Tibial nerve (tissue), 4 donors: ENCODE measurements around the gene ASAP3. TPM values are rescaled to one million over a fixed set of nuclear protein-coding genes. Genes with fewer than 3 reads are reported as not detected.

Experiments
- DNase-seq, 2 donors: peaks; one replicate each; pipeline ENCODE4 v3.0.0-alpha.2; 2019; ENCODE audit warnings: low spot score in 2 of 2
- H3K27ac ChIP-seq, 4 donors: fragments of 200-600 bp; sonication (generic) in 3 of 4; one replicate each; pipeline ENCODE4 v1.5.1; 2017 to 2019; ENCODE audit warnings: mild to moderate bottlenecking in 1 of 4
- H3K27me3 ChIP-seq, 2 donors: fragments of 200-600 bp; sonication (generic) in 1 of 2; one replicate each; pipeline versions ENCODE4 v1.5.1 to v1.6.0; 2017 to 2019
- H3K36me3 ChIP-seq, 3 donors: fragments of 200-600 bp; sonication (generic); one replicate each; pipeline ENCODE4 v1.5.1; 2018 to 2019
- H3K4me1 ChIP-seq, 4 donors: fragments of 200-600 bp; sonication (generic) in 3 of 4; one replicate each; pipeline ENCODE4 v1.5.1; 2017 to 2019
- H3K4me3 ChIP-seq, 4 donors: fragments of 200-600 bp; sonication (generic) in 3 of 4; one replicate each; pipeline ENCODE4 v1.5.1; 2017 to 2019; ENCODE audit warnings: mild to moderate bottlenecking in 1 of 4, moderate library complexity in 1 of 4
- H3K9me3 ChIP-seq, 4 donors: fragments of 200-600 bp; sonication (generic) in 3 of 4; one replicate each; pipeline ENCODE4 v1.5.1; 2017 to 2019
- CTCF ChIP-seq, 5 experiments: fragments of 200-600 bp in 3 of 5; fragments of 450-650 bp in 2 of 5; sonication (generic) in 3 of 5; IDR thresholded peaks; one replicate each; pipeline ENCODE4 v1.5.1; 2016 to 2019; ENCODE audit warnings: antibody characterized with exemption in 5 of 5, mild to moderate bottlenecking in 3 of 5, moderate library complexity in 2 of 5
- EP300 ChIP-seq, 2 donors: sonication (generic); formaldehyde crosslinking; IDR thresholded peaks; one replicate each; pipeline ENCODE4 v1.6.1; 2017; ENCODE audit warnings: antibody characterized with exemption in 2 of 2, mild to moderate bottlenecking in 1 of 2
- POLR2A ChIP-seq, 2 donors: fragments of 450-650 bp; IDR thresholded peaks; one replicate each; pipeline ENCODE4 v1.6.1; 2017; ENCODE audit warnings: antibody characterized with exemption in 2 of 2, mild to moderate bottlenecking in 2 of 2, moderate library complexity in 2 of 2
- WGBS, 2 donors: methylation state at CpG; one replicate each; pipeline ENCODE4 v1.1.5; 2018; 5-methylcytosine and 5-hydroxymethylcytosine counted together
- total RNA-seq, 4 donors: library from RNA; depleted of rRNA; stranded (reverse); fragments of >200 nt; gene quantifications; one replicate each; pipeline ENCODE4 v1.1.0, GENCODE V29; 2016

The ASAP3 gene
- total RNA-seq, 4 donors from 2014 or later, result 79.8 to 140 (median 117) TPM

DNA sequence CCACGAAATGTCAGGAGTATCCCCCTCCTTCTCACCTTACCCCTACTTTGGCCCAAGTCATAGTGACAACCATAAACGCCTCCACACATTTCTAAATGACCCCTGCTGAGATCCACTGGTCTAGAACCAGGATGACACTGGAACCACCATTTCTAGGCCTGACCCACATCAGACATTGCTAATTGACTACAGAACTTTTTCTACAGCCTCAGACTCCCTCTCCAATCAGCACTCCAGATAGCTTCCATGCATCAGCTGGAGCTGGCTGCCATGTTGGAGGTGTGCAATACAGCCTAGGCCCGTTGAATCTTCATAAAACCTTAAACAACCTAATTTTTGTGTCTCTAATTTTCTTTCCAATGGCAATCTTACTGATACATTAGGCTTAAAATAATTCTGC lies 78.0 kb downstream of the ASAP3 start:
- H3K27ac ChIP-seq, result no peak overlapping the region
- H3K4me1 ChIP-seq, result peaks cover 0 to 37% (median 17%) of the 10 kb centered on the region in 4 donors
- TF ChIP-seq POLR2A (IDR thresholded peaks at IDR 0.05) (no peak), CTCF (IDR thresholded peaks at IDR 0.05) (no peak), EP300 (IDR thresholded peaks at IDR 0.05) (no peak)
- H3K4me3 ChIP-seq, result no peak overlapping the region
- 85 to 90% methylated on average over 3 of the region's 3 CpGs for WGBS, 2 donors
- no peaks in the 10 kb centered on the region for H3K27me3 ChIP-seq
- no peaks in the 10 kb centered on the region for H3K9me3 ChIP-seq
- peaks cover 0 to 11% (median 0%) of the 10 kb centered on the region in 3 donors for H3K36me3 ChIP-seq
- no peak for DNase-seq

DNA sequence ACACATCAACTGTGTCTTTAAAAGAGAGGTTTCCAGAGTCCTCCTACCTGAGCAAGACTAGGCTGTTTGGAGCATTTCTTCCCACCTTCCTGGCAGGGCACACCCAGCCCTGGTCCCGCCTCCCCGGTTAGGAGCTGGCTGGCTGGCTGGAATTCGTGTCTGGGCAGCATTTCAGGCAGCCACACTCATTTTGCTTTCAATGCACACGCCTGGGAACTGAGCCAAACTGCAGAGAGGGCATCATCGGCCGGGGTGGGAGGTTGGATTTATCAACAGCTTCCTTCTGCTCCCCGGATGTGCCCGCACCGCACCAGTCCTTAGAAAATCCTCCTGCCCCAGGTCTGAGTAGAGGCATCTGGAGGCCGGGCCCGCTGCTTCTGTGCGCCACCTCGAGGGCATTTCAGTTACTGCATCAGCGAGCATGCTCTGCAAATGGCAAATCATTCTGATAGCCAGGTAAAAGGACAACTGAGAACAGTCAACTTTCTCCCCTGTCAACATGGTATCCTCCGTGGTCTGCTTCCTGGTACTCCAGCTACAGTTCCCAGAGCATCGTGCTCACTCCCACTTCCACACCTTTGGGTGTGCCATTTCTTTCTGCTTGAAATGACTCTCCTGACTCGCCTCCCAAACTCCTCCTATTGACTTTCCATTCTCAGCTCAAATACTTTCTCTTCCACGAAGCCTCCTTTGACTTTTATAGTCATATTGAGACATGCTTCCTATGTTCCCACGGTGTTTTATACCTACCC lies 80.1 kb downstream of the ASAP3 start:
- WGBS, 2 donors, result 7 to 8% methylated on average over 19 of the region's 19 CpGs
- Histone ChIP-seq H3K4me3 (peak overlapping the region in 1 of 4 donors; percentile 3), H3K36me3 (peaks cover 0 to 13% (median 0%) of the 10 kb centered on the region in 3 donors), H3K4me1 (peaks cover 0 to 42% (median 17%) of the 10 kb centered on the region in 4 donors), H3K27ac (peak overlapping the region in 3 of 4 donors; percentile 51 to 73 (median 67)), H3K9me3 (no peaks in the 10 kb centered on the region), H3K27me3 (no peaks in the 10 kb centered on the region)
- DNase-seq, result peak; percentile 83 to 92
- TF ChIP-seq POLR2A (IDR thresholded peaks at IDR 0.05), result no peak
- TF ChIP-seq EP300 (IDR thresholded peaks at IDR 0.05), result peak in 1 of 2 donors; percentile 75
- peak; percentile 90 to 98 (median 94) for TF ChIP-seq CTCF (IDR thresholded peaks at IDR 0.05)

- Histone ChIP-seq H3K27ac (peak overlapping the region in 3 of 4 donors; percentile 51 to 73 (median 67)), H3K4me1 (peaks cover 0 to 42% (median 17%) of the 10 kb centered on the region in 4 donors)
Measured at GRCh38 chr1:23403355-23403734, 80.6 kb downstream of the ASAP3 start.

GRCh38 chr1:23403038-23403336 lies 81.0 kb downstream of the ASAP3 start:
- Histone ChIP-seq H3K9me3 (no peaks in the 10 kb centered on the region), H3K4me3 (no peak overlapping the region), H3K36me3 (peaks cover 0 to 3% (median 0%) of the 10 kb centered on the region in 3 donors), H3K27me3 (no peaks in the 10 kb centered on the region), H3K4me1 (peaks cover 0 to 42% (median 17%) of the 10 kb centered on the region in 4 donors), H3K27ac (peak overlapping the region in 1 of 4 donors; percentile 67)
- no peak for TF ChIP-seq POLR2A (IDR thresholded peaks at IDR 0.05)
- no peak for TF ChIP-seq EP300 (IDR thresholded peaks at IDR 0.05)
- TF ChIP-seq CTCF (IDR thresholded peaks at IDR 0.05), result no peak
- peak in 1 of 2 donors; percentile 14 for DNase-seq
- 30 to 32% methylated on average over 6 of the region's 6 CpGs for WGBS, 2 donors

More at GRCh38 chr1:23403355-23403734, 80.6 kb downstream of the ASAP3 start:
- DNase-seq, result no peak
- 70 to 78% methylated on average over 4 of the region's 4 CpGs for WGBS, 2 donors
- H3K36me3 ChIP-seq, result peaks cover 0 to 7% (median 0%) of the 10 kb centered on the region in 3 donors
- H3K27me3 ChIP-seq, result no peaks in the 10 kb centered on the region
- H3K9me3 ChIP-seq, result no peaks in the 10 kb centered on the region
- TF ChIP-seq POLR2A (IDR thresholded peaks at IDR 0.05) (no peak), EP300 (IDR thresholded peaks at IDR 0.05) (no peak)
- H3K4me3 ChIP-seq, result peak overlapping the region in 1 of 4 donors; percentile 3

DNA sequence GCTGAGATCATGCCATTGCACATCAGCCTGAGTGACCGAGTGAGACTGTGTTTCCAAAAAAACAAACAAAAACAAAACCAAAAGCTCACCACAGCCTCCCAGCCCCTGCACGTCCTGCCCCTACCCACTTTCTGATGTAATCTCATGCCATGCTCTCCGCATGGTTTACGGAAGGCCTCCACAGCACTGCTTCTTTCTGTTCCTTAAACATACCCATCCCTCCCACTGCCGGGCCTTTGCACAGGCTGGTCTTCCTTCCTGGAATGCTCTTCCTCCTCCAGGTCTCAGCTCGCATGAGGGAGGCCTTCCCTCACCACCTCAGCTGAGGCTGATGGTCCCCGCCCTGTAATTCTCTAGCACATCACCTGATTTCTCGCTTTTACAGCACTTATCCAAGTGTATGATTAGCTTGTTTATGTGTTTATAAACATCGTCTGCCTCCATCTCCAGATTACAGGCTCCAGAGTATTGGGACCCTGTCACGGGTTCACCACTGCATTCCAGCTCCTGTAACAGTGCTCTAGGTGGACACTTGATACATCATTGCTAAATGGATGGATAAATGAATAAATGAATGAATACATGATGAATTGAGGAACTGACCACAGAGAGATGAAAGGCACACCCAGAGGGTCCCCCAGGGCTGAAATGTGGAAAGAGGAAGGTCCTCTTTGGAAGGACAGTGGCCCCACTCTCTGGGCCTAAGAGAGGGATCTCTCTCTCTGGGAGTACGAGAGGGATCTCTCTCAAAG lies 81.5 kb downstream of the ASAP3 start:
- no peak for DNase-seq
- WGBS, 2 donors, result 76 to 78% methylated on average over 11 of the region's 11 CpGs
- TF ChIP-seq CTCF (IDR thresholded peaks at IDR 0.05), result no peak
- TF ChIP-seq EP300 (IDR thresholded peaks at IDR 0.05), result no peak
- TF ChIP-seq POLR2A (IDR thresholded peaks at IDR 0.05), result no peak
- no peak overlapping the region for H3K4me3 ChIP-seq
- no peaks in the 10 kb centered on the region for H3K9me3 ChIP-seq
- peaks cover 0 to 3% (median 0%) of the 10 kb centered on the region in 3 donors for H3K36me3 ChIP-seq
- peaks cover 0 to 42% (median 17%) of the 10 kb centered on the region in 4 donors for H3K4me1 ChIP-seq
- no peaks in the 10 kb centered on the region for H3K27me3 ChIP-seq
- H3K27ac ChIP-seq, result peak overlapping the region in 2 of 4 donors; percentile 15 to 67
